B cell (primary cell): Measurements from ENCODE around the gene MYDGF. TPM values are rescaled to one million over a fixed set of nuclear protein-coding genes. Genes with fewer than 3 reads are reported as not detected.

Experiments
- ATAC-seq: fragments of 200-7000 bp; cut with Tn5 transposase; one replicate; pipeline ENCODE4 v1.10.0; 2021; ENCODE audit warnings: low read depth, mild to moderate bottlenecking, moderate number of reproducible peaks, moderate library complexity
- CTCF ChIA-PET: fragments of 350-600 bp; sonication (Branson Sonifier 250); formaldehyde crosslinking; loops from one replicate; lab custom pipeline; 2021; ENCODE audit warnings: antibody characterized with exemption, inconsistent platforms; lab: Charles Lee
- POLR2A ChIA-PET: fragments of 350-600 bp; sonication (Branson Sonifier 250); formaldehyde crosslinking; loops from one replicate; lab custom pipeline; 2021; ENCODE audit warnings: antibody characterized with exemption; lab: Charles Lee
- DNase-seq: peaks from one replicate; pipeline ENCODE4 v3.0.0; 2013
- H2AFZ ChIP-seq: 2 replicates; pipeline ENCODE4 v1.6.1; 2012; ENCODE audit warnings: mild to moderate bottlenecking, low read depth, low read length; ENCODE audit not compliant: insufficient read depth, poor library complexity, severe bottlenecking
- H3K27ac ChIP-seq, 2 donors: 1 replicate in 1 of 2; 2 replicates in 1 of 2; pipeline ENCODE4 v1.5.1; 2012 to 2013; ENCODE audit warnings: low read length in 2 of 2, mild to moderate bottlenecking in 2 of 2, moderate library complexity in 1 of 2
- H3K27me3 ChIP-seq, 4 experiments: fragments of 200-600 bp in 1 of 4; sonication (generic) in 1 of 4; replicated peaks in 1 of 4; 1 replicate in 2 of 4; 2 replicates in 2 of 4; pipeline versions ENCODE4 v1.6.1 to v1.7.0; 2013 to 2016; ENCODE audit warnings: low read length in 3 of 4, mild to moderate bottlenecking in 2 of 4, mixed read lengths in 1 of 4, moderate library complexity in 1 of 4; ENCODE audit not compliant: insufficient read depth in 4 of 4, control insufficient read depth in 3 of 4; ENCODE audit errors: control extremely low read depth in 1 of 4
- H3K36me3 ChIP-seq, 2 experiments: replicated peaks in 1 of 2; 1 replicate in 1 of 2; 2 replicates in 1 of 2; pipeline versions ENCODE4 v1.6.1 to v1.7.1; 2013; ENCODE audit warnings: low read length in 1 of 2; ENCODE audit not compliant: insufficient read depth in 2 of 2, control insufficient read depth in 1 of 2; ENCODE audit errors: control extremely low read depth in 1 of 2, extremely low read depth in 1 of 2
- H3K4me1 ChIP-seq, 2 donors: fragments of 200-600 bp in 1 of 2; sonication (generic) in 1 of 2; 1 replicate in 1 of 2; 2 replicates in 1 of 2; pipeline versions ENCODE4 v1.5.1 to v1.6.1; 2013 to 2017; ENCODE audit warnings: low read length in 2 of 2; ENCODE audit not compliant: control insufficient read depth in 2 of 2, insufficient read depth in 2 of 2
- H3K4me2 ChIP-seq: replicated peaks from 2 replicates; pipeline ENCODE3; 2012; ENCODE audit warnings: mild to moderate bottlenecking, low read depth, low read length; ENCODE audit not compliant: poor library complexity, severe bottlenecking
- H3K4me3 ChIP-seq, 5 experiments: fragments of 200-600 bp in 1 of 5; sonication (generic) in 1 of 5; 1 replicate in 3 of 5; 2 replicates in 2 of 5; pipeline versions ENCODE4 v1.5.1 to v1.7.0; 2011 to 2016; ENCODE audit warnings: low read length in 4 of 5, mild to moderate bottlenecking in 4 of 5, low read depth in 2 of 5, control low read depth in 1 of 5, moderate library complexity in 1 of 5; ENCODE audit not compliant: insufficient read depth in 1 of 5; ENCODE audit errors: control extremely low read depth in 1 of 5, extremely low read depth in 1 of 5
- H3K79me2 ChIP-seq: fragments of 200-600 bp; sonication (generic); one replicate; pipeline ENCODE4 v1.6.0; 2016; ENCODE audit warnings: low read length; ENCODE audit not compliant: control insufficient read depth, insufficient read depth
- H3K9ac ChIP-seq: fragments of 200-600 bp; sonication (generic); 2 replicates; pipeline ENCODE4 v1.6.1; 2017; ENCODE audit warnings: mild to moderate bottlenecking, low read length, moderate library complexity
- H3K9me3 ChIP-seq, 3 donors: one replicate each; pipeline versions ENCODE4 v1.6.1 to v1.7.1; 2013; ENCODE audit warnings: low read length in 2 of 3; ENCODE audit not compliant: control insufficient read depth in 2 of 3, insufficient read depth in 1 of 3; ENCODE audit errors: control extremely low read depth in 1 of 3
- H4K20me1 ChIP-seq: 2 replicates; pipeline ENCODE4 v1.6.0; 2012; ENCODE audit warnings: mild to moderate bottlenecking, low read length; ENCODE audit not compliant: insufficient read depth, control insufficient read depth, poor library complexity, severe bottlenecking
- H3K27ac Mint-ChIP-seq: one replicate; pipeline ENCODE4 v1.8.0; 2021; ENCODE audit warnings: mixed read lengths
- H3K27me3 Mint-ChIP-seq: one replicate; pipeline ENCODE4 v1.8.0; 2021; ENCODE audit warnings: mixed read lengths
- H3K4me1 Mint-ChIP-seq: one replicate; pipeline ENCODE4 v1.8.0; 2021; ENCODE audit warnings: mixed read lengths
- H3K4me3 Mint-ChIP-seq: one replicate; pipeline ENCODE4 v1.8.0; 2021; ENCODE audit warnings: mixed read lengths
- H3K9me3 Mint-ChIP-seq: one replicate; pipeline ENCODE4 v1.8.0; 2022; ENCODE audit warnings: mixed read lengths; ENCODE audit not compliant: insufficient read depth
- EZH2 ChIP-seq: IDR thresholded peaks from 2 replicates; pipeline ENCODE4 v1.6.1; 2012; ENCODE audit warnings: borderline replicate concordance, low read depth, mild to moderate bottlenecking, moderate library complexity, low read length; ENCODE audit not compliant: insufficient read depth, poor library complexity, severe bottlenecking
- WGBS: methylation state at CpG from one replicate; pipeline ENCODE4 v1.1.5; 2013; ENCODE audit warnings: missing lambda C conversion rate; ENCODE audit not compliant: insufficient coverage; 5-methylcytosine and 5-hydroxymethylcytosine counted together
- intact Hi-C: fragments of 100-400 bp; cut with micrococcal nuclease; formaldehyde crosslinking; loops from one replicate; pipeline ENCODE4 v1.10.0; 2022
- polyA plus RNA-seq: library from polyadenylated mRNA; depleted of rRNA; stranded (reverse); fragments of >200 nt; gene quantifications from 2 replicates; pipeline ENCODE4 v1.2.3, GENCODE V29; 2012
- total RNA-seq, 2 donors: library from RNA; stranded (reverse); fragments of 120-200 nt in 1 of 2; gene quantifications; 1 replicate in 1 of 2; 2 replicates in 1 of 2; pipeline versions ENCODE4 v1.2.3 to v1.2.4, GENCODE V29; 2013 to 2022
- TF ChIP-seq, protein P1 (sequence below): fragments of 200-600 bp; IDR thresholded peaks from one replicate; pipeline ENCODE4 v1.8.0; 2022; ENCODE audit warnings: antibody characterized with exemption, mild to moderate bottlenecking

MYDGF gene
- total and polyA plus RNA-seq, 2 donors (not counting 1 experiment from before 2014, with no cell fraction given) = 21.2 to 42.3 TPM

GRCh38 chr19:4624733-4625362, 45.3 kb downstream of the MYDGF start:
- Histone ChIP-seq H3K4me1 (no peaks in the 10 kb centered on the region), H3K36me3 (no peaks in the 10 kb centered on the region), H3K9me3 (peaks cover 0 to 3% (median 0%) of the 10 kb centered on the region in 3 donors), H3K27ac (no peak overlapping the region), H4K20me1 (no peaks in the 10 kb centered on the region), H3K9ac (no peak overlapping the region), H3K79me2 (no peaks in the 10 kb centered on the region), H2AFZ (no peak overlapping the region), H3K4me2 (no peak overlapping the region), H3K4me3 (no peak overlapping the region), H3K27me3 (peaks cover 0 to 11% (median 2%) of the 10 kb centered on the region in 4 experiments)
- Mint-ChIP-seq H3K4me1 (no peaks in the 10 kb centered on the region), H3K9me3 (no peaks in the 10 kb centered on the region), H3K27me3 (peaks cover 11% of the 10 kb centered on the region), H3K27ac (no peak overlapping the region), H3K4me3 (no peak overlapping the region)
- WGBS = 59% methylated on average over 2 of the region's 6 CpGs
- intact Hi-C loops = no loop called here
- ChIA-PET CTCF (interaction anchor here (1.6 kb wide), 2 partner anchors 10 to 12 kb away, joined by 3 to 6 read pairs; no protein-coding TSS in a partner anchor), POLR2A (no interaction called here)
- TF ChIP-seq, protein P1, sequence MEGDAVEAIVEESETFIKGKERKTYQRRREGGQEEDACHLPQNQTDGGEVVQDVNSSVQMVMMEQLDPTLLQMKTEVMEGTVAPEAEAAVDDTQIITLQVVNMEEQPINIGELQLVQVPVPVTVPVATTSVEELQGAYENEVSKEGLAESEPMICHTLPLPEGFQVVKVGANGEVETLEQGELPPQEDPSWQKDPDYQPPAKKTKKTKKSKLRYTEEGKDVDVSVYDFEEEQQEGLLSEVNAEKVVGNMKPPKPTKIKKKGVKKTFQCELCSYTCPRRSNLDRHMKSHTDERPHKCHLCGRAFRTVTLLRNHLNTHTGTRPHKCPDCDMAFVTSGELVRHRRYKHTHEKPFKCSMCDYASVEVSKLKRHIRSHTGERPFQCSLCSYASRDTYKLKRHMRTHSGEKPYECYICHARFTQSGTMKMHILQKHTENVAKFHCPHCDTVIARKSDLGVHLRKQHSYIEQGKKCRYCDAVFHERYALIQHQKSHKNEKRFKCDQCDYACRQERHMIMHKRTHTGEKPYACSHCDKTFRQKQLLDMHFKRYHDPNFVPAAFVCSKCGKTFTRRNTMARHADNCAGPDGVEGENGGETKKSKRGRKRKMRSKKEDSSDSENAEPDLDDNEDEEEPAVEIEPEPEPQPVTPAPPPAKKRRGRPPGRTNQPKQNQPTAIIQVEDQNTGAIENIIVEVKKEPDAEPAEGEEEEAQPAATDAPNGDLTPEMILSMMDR = no peak
- no peak for TF ChIP-seq EZH2
- no peak for ATAC-seq
- no peak for DNase-seq

DNA sequence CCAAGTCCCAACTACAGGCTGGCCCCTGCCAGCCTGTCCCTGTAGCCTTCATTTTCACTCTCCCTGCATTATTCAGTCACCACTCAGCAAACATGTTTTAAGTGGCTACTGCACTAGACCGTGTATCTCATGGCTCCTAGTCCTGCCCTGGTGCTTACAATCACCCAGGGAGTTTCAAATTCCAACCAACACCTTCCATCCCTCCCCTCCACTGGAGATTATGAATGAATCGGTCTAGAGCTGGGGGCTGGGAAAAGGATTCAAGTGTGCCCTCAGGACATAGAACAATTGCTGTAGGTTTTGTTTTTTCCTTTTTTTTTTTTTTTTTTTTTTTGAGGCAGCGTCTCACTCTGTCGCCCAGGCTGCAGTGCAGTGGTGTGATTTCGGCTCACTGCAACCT, 45.8 kb downstream of the MYDGF start:
- Histone ChIP-seq H3K4me1 (no peaks in the 10 kb centered on the region), H3K9ac (no peak overlapping the region), H4K20me1 (no peaks in the 10 kb centered on the region), H3K27me3 (peaks cover 0 to 11% (median 2%) of the 10 kb centered on the region in 4 experiments), H3K79me2 (no peaks in the 10 kb centered on the region), H3K9me3 (peaks cover 0 to 3% (median 0%) of the 10 kb centered on the region in 3 donors), H2AFZ (no peak overlapping the region), H3K36me3 (no peaks in the 10 kb centered on the region), H3K4me2 (no peak overlapping the region), H3K4me3 (no peak overlapping the region), H3K27ac (no peak overlapping the region)
- H3K9me3 Mint-ChIP-seq = no peaks in the 10 kb centered on the region
- H3K27ac Mint-ChIP-seq = no peak overlapping the region
- ChIA-PET CTCF (interaction anchor here (1.6 kb wide), 1 partner anchor 10 kb away, joined by 3 read pairs; no protein-coding TSS in a partner anchor), POLR2A (no interaction called here)
- peaks cover 8% of the 10 kb centered on the region for H3K27me3 Mint-ChIP-seq
- DNase-seq (no peak), ATAC-seq (no peak)
- intact Hi-C loops = no loop called here
- H3K4me1 Mint-ChIP-seq = no peaks in the 10 kb centered on the region
- TF ChIP-seq EZH2 = no peak
- TF ChIP-seq, protein P1 = no peak
- no peak overlapping the region for H3K4me3 Mint-ChIP-seq
- 100% methylated on average over 3 of the region's 5 CpGs for WGBS
